Measurements from ENCODE around the gene EMILIN2. TPM values are rescaled to one million over a fixed set of nuclear protein-coding genes. Genes with fewer than 3 reads are reported as not detected.

EMILIN2 gene
- total RNA-seq, 1 experiment from 2014 or later = 8.0 TPM

GRCh38 chr18:2811416-2811815 is 35.4 kb upstream of the EMILIN2 start:
- CTCF ChIA-PET = no interaction called here
- H3K27me3 Mint-ChIP-seq (ENCODE audit: unreplicated experiment) = no peaks in the 10 kb centered on the region
- no peaks in the 10 kb centered on the region for H3K4me1 Mint-ChIP-seq (ENCODE audit: low read depth, unreplicated experiment)
- no peak for DNase-seq
- intact Hi-C loops (cut with micrococcal nuclease; ENCODE audit: unreplicated experiment) = no loop called here
- TF ChIP-seq CTCF (IDR thresholded peaks at IDR 0.05; ENCODE audit: unreplicated experiment) = no peak
- H3K4me3 Mint-ChIP-seq (ENCODE audit: low read depth, unreplicated experiment) = no peak overlapping the region
- BruUV-seq (replicated peaks) = no TSS peak
- peaks cover 17% of the 10 kb centered on the region for H3K9me3 Mint-ChIP-seq (ENCODE audit: low read depth, unreplicated experiment)
- H3K36me3 Mint-ChIP-seq (ENCODE audit: insufficient read depth, unreplicated experiment) = peaks cover 5% of the 10 kb centered on the region
- H3K27ac Mint-ChIP-seq (ENCODE audit: unreplicated experiment) = no peak overlapping the region

- DNase-seq = no peak
- H3K4me3 Mint-ChIP-seq (ENCODE audit: low read depth, unreplicated experiment) = no peak overlapping the region
- no peaks in the 10 kb centered on the region for H3K36me3 Mint-ChIP-seq (ENCODE audit: insufficient read depth, unreplicated experiment)
- peaks cover 17% of the 10 kb centered on the region for H3K9me3 Mint-ChIP-seq (ENCODE audit: low read depth, unreplicated experiment)
- intact Hi-C loops (cut with micrococcal nuclease; ENCODE audit: unreplicated experiment) = no loop called here
- H3K27me3 Mint-ChIP-seq (ENCODE audit: unreplicated experiment) = no peaks in the 10 kb centered on the region
- no peaks in the 10 kb centered on the region for H3K4me1 Mint-ChIP-seq (ENCODE audit: low read depth, unreplicated experiment)
- no peak overlapping the region for H3K27ac Mint-ChIP-seq (ENCODE audit: unreplicated experiment)
- TF ChIP-seq CTCF (IDR thresholded peaks at IDR 0.05; ENCODE audit: unreplicated experiment) = no peak
- no TSS peak for BruUV-seq (replicated peaks)
- CTCF ChIA-PET = no interaction called here
These were observed 31.9 kb upstream of the EMILIN2 start for GRCh38 chr18:2814928-2815327.

- intact Hi-C loops (cut with micrococcal nuclease; ENCODE audit: unreplicated experiment) = no loop called here
- Mint-ChIP-seq H3K9me3 (ENCODE audit: low read depth, unreplicated experiment) (peaks cover 11% of the 10 kb centered on the region), H3K27ac (ENCODE audit: unreplicated experiment) (no peak overlapping the region), H3K36me3 (ENCODE audit: insufficient read depth, unreplicated experiment) (no peaks in the 10 kb centered on the region), H3K4me3 (ENCODE audit: low read depth, unreplicated experiment) (no peak overlapping the region), H3K27me3 (ENCODE audit: unreplicated experiment) (no peaks in the 10 kb centered on the region), H3K4me1 (ENCODE audit: low read depth, unreplicated experiment) (no peaks in the 10 kb centered on the region)
- CTCF ChIA-PET = no interaction called here
- DNase-seq = no peak
- no peak for TF ChIP-seq CTCF (IDR thresholded peaks at IDR 0.05; ENCODE audit: unreplicated experiment)
- no TSS peak for BruUV-seq (replicated peaks)
These were observed 28.5 kb upstream of the EMILIN2 start for GRCh38 chr18:2818281-2818680.

- no TSS peak for BruUV-seq (replicated peaks)
- no peaks in the 10 kb centered on the region for H3K4me1 Mint-ChIP-seq (ENCODE audit: low read depth, unreplicated experiment)
- CTCF ChIA-PET = no interaction called here
These were observed 25.1 kb upstream of the EMILIN2 start for GRCh38 chr18:2821695-2822094.

More at GRCh38 chr18:2821695-2822094, 25.1 kb upstream of the EMILIN2 start:
- Mint-ChIP-seq H3K4me3 (ENCODE audit: low read depth, unreplicated experiment) (no peak overlapping the region), H3K27ac (ENCODE audit: unreplicated experiment) (no peak overlapping the region), H3K9me3 (ENCODE audit: low read depth, unreplicated experiment) (no peaks in the 10 kb centered on the region), H3K36me3 (ENCODE audit: insufficient read depth, unreplicated experiment) (no peaks in the 10 kb centered on the region), H3K27me3 (ENCODE audit: unreplicated experiment) (no peaks in the 10 kb centered on the region)
- no peak for DNase-seq
- intact Hi-C loops (cut with micrococcal nuclease; ENCODE audit: unreplicated experiment) = no loop called here
- no peak for TF ChIP-seq CTCF (IDR thresholded peaks at IDR 0.05; ENCODE audit: unreplicated experiment)
